Ishikawa (cell line): ENCODE results near the gene SETX.

Source experiments
- CEBPB ChIP-seq: IDR thresholded peaks from 2 replicates; pipeline ENCODE4 v1.6.1; 2012
- CREB1 ChIP-seq: IDR thresholded peaks from 2 replicates; pipeline ENCODE4 v1.6.1; 2012; ENCODE audit warnings: low read depth
- EGR1 ChIP-seq: IDR thresholded peaks from 2 replicates; pipeline ENCODE4 v1.6.1; 2012
- EP300 ChIP-seq: IDR thresholded peaks from 2 replicates; pipeline ENCODE4 v1.6.1; 2012; ENCODE audit warnings: borderline replicate concordance
- FOXM1 ChIP-seq: IDR thresholded peaks from 2 replicates; pipeline ENCODE4 v1.6.1; 2012; ENCODE audit warnings: low read depth, borderline replicate concordance
- MAX ChIP-seq: IDR thresholded peaks from 2 replicates; pipeline ENCODE4 v1.6.1; 2012
- NFIC ChIP-seq: IDR thresholded peaks from 2 replicates; pipeline ENCODE4 v1.6.1; 2012
- RAD21 ChIP-seq: IDR thresholded peaks from 2 replicates; pipeline ENCODE4 v1.6.1; 2012; ENCODE audit warnings: low read depth
- REST ChIP-seq: IDR thresholded peaks from 2 replicates; pipeline ENCODE4 v1.6.1; 2012; ENCODE audit warnings: low read depth, mild to moderate bottlenecking
- TAF1 ChIP-seq: IDR thresholded peaks from 2 replicates; pipeline ENCODE4 v1.6.1; 2012; ENCODE audit warnings: low read depth, mild to moderate bottlenecking
- TCF12 ChIP-seq: IDR thresholded peaks from 2 replicates; pipeline ENCODE4 v1.6.1; 2012; ENCODE audit warnings: low read depth
- TEAD4 ChIP-seq: IDR thresholded peaks from 2 replicates; pipeline ENCODE4 v1.6.1; 2012
- USF1 ChIP-seq: IDR thresholded peaks from 2 replicates; pipeline ENCODE4 v1.6.1; 2012
- YY1 ChIP-seq: IDR thresholded peaks from 2 replicates; pipeline ENCODE4 v1.6.1; 2012; ENCODE audit warnings: low read depth
- ZBTB7A ChIP-seq: IDR thresholded peaks from 2 replicates; pipeline ENCODE4 v1.6.1; 2012; ENCODE audit warnings: low read depth

Gene SETX

GRCh38 chr9:132234535-132234934 lies 120.3 kb downstream of the SETX start:
- TF ChIP-seq CREB1 (no peak), TAF1 (no peak), EGR1 (no peak), MAX (no peak), ZBTB7A (no peak), TCF12 (no peak), TEAD4 (no peak), NFIC (no peak), EP300 (no peak), REST (no peak), CEBPB (no peak), RAD21 (no peak), FOXM1 (no peak), USF1 (no peak), YY1 (no peak)

GRCh38 chr9:132233138-132233537 lies 121.6 kb downstream of the SETX start:
- TF ChIP-seq EGR1 (no peak), FOXM1 (no peak), MAX (no peak)

GRCh38 chr9:132232522-132232921 lies 122.3 kb downstream of the SETX start:
- TF ChIP-seq CEBPB (no peak), FOXM1 (no peak), EP300 (no peak), TEAD4 (no peak), CREB1 (no peak), REST (no peak), RAD21 (no peak), ZBTB7A (no peak), NFIC (no peak), TCF12 (no peak), TAF1 (no peak), MAX (no peak), YY1 (no peak)

GRCh38 chr9:132231019-132231701 lies 123.6 kb downstream of the SETX start:
- TF ChIP-seq EGR1, result no peak
- TF ChIP-seq USF1, result no peak
- TF ChIP-seq YY1, result no peak
- TF ChIP-seq REST, result no peak
- TF ChIP-seq EP300, result no peak
- TF ChIP-seq CREB1, result no peak
- TF ChIP-seq TAF1, result no peak
- no peak for TF ChIP-seq FOXM1
- TF ChIP-seq TEAD4, result no peak
- no peak for TF ChIP-seq ZBTB7A
- TF ChIP-seq MAX, result no peak
- no peak for TF ChIP-seq TCF12
- no peak for TF ChIP-seq RAD21
- TF ChIP-seq CEBPB, result no peak
- no peak for TF ChIP-seq NFIC
